ENCODE measurements around the gene TMEM205.
A peak's percentile ranks its signal among the peaks of the same experiment; 100 is the strongest.
"Not testable (repeated sequence)": the region's sequence is repeated elsewhere in the genome, so short reads cannot be mapped to it uniquely, and the experiment has no call there.

The TMEM205 gene

GRCh38 chr19:11355160-11356073, 9.3 kb upstream of the TMEM205 start, which contains the start of gene PLPPR2:
TSS of gene PLPPR2 (plus strand) at chr19:11355432. CDS start at chr19:11357674, 2,242 bp downstream.
- Histone ChIP-seq H3K4me2 (ENCODE audit: insufficient read depth, low read length) (peak within 1 kb of the TSS; percentile 70), H3K79me2 (ENCODE audit: insufficient read depth, low read length) (no peaks in the 10 kb centered on the region), H3K4me3 (ENCODE audit: low read depth in 1 of 2, low read length in 2 of 2) (peak within 1 kb of the TSS in 1 of 2 experiments; percentile 53; a peak in 3 of 4 replicates), H2AFZ (ENCODE audit: low read depth, low read length) (peak within 1 kb of the TSS; percentile 23; the same call in 1 of the 2 replicates), H3K9me3 (ENCODE audit: insufficient read depth, low read length, severe bottlenecking) (no peaks in the 10 kb centered on the region), H3K27me3 (ENCODE audit: insufficient read depth, low read length, poor library complexity) (no peaks in the 10 kb centered on the region), H3K4me1 (ENCODE audit: insufficient read depth, low read length) (peaks cover 11% of the 10 kb centered on the region), H3K27ac (ENCODE audit: low read length) (no peak within 1 kb of the TSS), H3K36me3 (ENCODE audit: insufficient read depth, low read length) (no peaks in the 10 kb centered on the region), H3K9ac (ENCODE audit: low read depth, low read length) (peak within 1 kb of the TSS; percentile 45), H4K20me1 (ENCODE audit: insufficient read depth, low read length) (peaks cover 3% of the 10 kb centered on the region; the same call in 1 of the 2 replicates)
- DNase-seq (peak; percentile 89), ATAC-seq (ENCODE audit: insufficient read depth, low read depth) (peak; percentile 93)
- TF ChIP-seq CTCF (IDR thresholded peaks at IDR 0.05; ENCODE audit: borderline replicate concordance, extremely low read depth, low read length, poor library complexity, severe bottlenecking) (no peak), EZH2 (IDR thresholded peaks at IDR 0.05; ENCODE audit: borderline replicate concordance, low read depth, low read length, severe bottlenecking) (no peak)

GRCh38 chr19:11354102-11354501, 8.0 kb upstream of the TMEM205 start:
- not testable (repeated sequence) for H3K4me2 ChIP-seq (ENCODE audit: insufficient read depth, low read length); H3K27me3 ChIP-seq (ENCODE audit: insufficient read depth, low read length, poor library complexity); H4K20me1 ChIP-seq (ENCODE audit: insufficient read depth, low read length); H3K79me2 ChIP-seq (ENCODE audit: insufficient read depth, low read length); H3K36me3 ChIP-seq (ENCODE audit: insufficient read depth, low read length); H3K27ac ChIP-seq (ENCODE audit: low read length); DNase-seq; ATAC-seq (ENCODE audit: insufficient read depth, low read depth); H3K9me3 ChIP-seq (ENCODE audit: insufficient read depth, low read length, severe bottlenecking); H2AFZ ChIP-seq (ENCODE audit: low read depth, low read length); H3K9ac ChIP-seq (ENCODE audit: low read depth, low read length); H3K4me3 ChIP-seq (ENCODE audit: low read depth in 1 of 2, low read length in 2 of 2)
- H3K4me1 ChIP-seq (ENCODE audit: insufficient read depth, low read length): peaks cover 11% of the 10 kb centered on the region

GRCh38 chr19:11349171-11349570, 3.1 kb upstream of the TMEM205 start:
- H3K9ac ChIP-seq (ENCODE audit: low read depth, low read length): no peak overlapping the region
- DNase-seq (no peak), ATAC-seq (ENCODE audit: insufficient read depth, low read depth) (no peak)
- H3K79me2 ChIP-seq (ENCODE audit: insufficient read depth, low read length): peaks cover 11% of the 10 kb centered on the region
- TF ChIP-seq CTCF (IDR thresholded peaks at IDR 0.05; ENCODE audit: borderline replicate concordance, extremely low read depth, low read length, poor library complexity, severe bottlenecking) (no peak), EZH2 (IDR thresholded peaks at IDR 0.05; ENCODE audit: borderline replicate concordance, low read depth, low read length, severe bottlenecking) (no peak)
- H4K20me1 ChIP-seq (ENCODE audit: insufficient read depth, low read length): no peaks in the 10 kb centered on the region
- H2AFZ ChIP-seq (ENCODE audit: low read depth, low read length): no peak overlapping the region
- H3K27ac ChIP-seq (ENCODE audit: low read length): no peak overlapping the region
- H3K4me1 ChIP-seq (ENCODE audit: insufficient read depth, low read length): peaks cover 31% of the 10 kb centered on the region
- H3K4me2 ChIP-seq (ENCODE audit: insufficient read depth, low read length): no peak overlapping the region
- H3K27me3 ChIP-seq (ENCODE audit: insufficient read depth, low read length, poor library complexity): no peaks in the 10 kb centered on the region
- H3K36me3 ChIP-seq (ENCODE audit: insufficient read depth, low read length): no peaks in the 10 kb centered on the region
- H3K9me3 ChIP-seq (ENCODE audit: insufficient read depth, low read length, severe bottlenecking): peaks cover 3% of the 10 kb centered on the region
- no peak overlapping the region for H3K4me3 ChIP-seq (ENCODE audit: low read depth in 1 of 2, low read length in 2 of 2)

DNA sequence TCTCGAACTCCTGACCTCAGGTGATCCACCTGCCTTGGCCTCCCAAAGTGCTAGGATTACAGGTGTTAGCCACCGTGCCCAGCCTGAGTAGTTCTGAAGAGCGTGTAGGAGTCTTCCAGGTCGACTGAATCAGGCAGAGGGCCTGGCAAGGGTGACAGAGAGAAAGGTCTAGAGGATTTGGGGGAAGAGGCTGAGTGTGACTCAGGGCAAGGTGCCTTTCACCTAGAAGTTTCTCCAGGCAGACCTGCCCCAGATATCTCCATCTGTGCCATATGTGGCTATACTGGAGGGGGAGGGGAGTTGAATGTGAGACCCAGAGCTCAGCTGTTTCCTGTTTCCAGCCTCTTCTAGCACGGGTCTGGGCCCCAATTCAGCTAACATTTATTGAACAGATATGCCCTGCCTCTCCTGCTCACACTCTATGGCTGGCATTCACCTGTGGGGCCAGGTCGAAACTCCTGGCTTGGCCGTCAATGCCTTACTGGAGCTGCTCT, 1.5 kb upstream of the TMEM205 start:
- ATAC-seq (ENCODE audit: insufficient read depth, low read depth) (no peak), DNase-seq (no peak)
- H3K79me2 ChIP-seq (ENCODE audit: insufficient read depth, low read length): peaks cover 11% of the 10 kb centered on the region
- no peaks in the 10 kb centered on the region for H3K27me3 ChIP-seq (ENCODE audit: insufficient read depth, low read length, poor library complexity)
- no peak overlapping the region for H3K4me3 ChIP-seq (ENCODE audit: low read depth in 1 of 2, low read length in 2 of 2)
- H3K36me3 ChIP-seq (ENCODE audit: insufficient read depth, low read length): no peaks in the 10 kb centered on the region; the same call in 1 of the 2 replicates
- peaks cover 31% of the 10 kb centered on the region for H3K4me1 ChIP-seq (ENCODE audit: insufficient read depth, low read length)
- no peak for TF ChIP-seq CTCF (IDR thresholded peaks at IDR 0.05; ENCODE audit: borderline replicate concordance, extremely low read depth, low read length, poor library complexity, severe bottlenecking)
- TF ChIP-seq EZH2 (IDR thresholded peaks at IDR 0.05; ENCODE audit: borderline replicate concordance, low read depth, low read length, severe bottlenecking): no peak
- H2AFZ ChIP-seq (ENCODE audit: low read depth, low read length): no peak overlapping the region
- no peak overlapping the region for H3K27ac ChIP-seq (ENCODE audit: low read length)
- H3K9me3 ChIP-seq (ENCODE audit: insufficient read depth, low read length, severe bottlenecking): peaks cover 3% of the 10 kb centered on the region
- 0 out of 2 replicates have a peak overlapping the region, but pooled peaks have one; percentile 9 for H3K4me2 ChIP-seq (ENCODE audit: insufficient read depth, low read length)
- H3K9ac ChIP-seq (ENCODE audit: low read depth, low read length): no peak overlapping the region
- H4K20me1 ChIP-seq (ENCODE audit: insufficient read depth, low read length): no peaks in the 10 kb centered on the region
